Ascending aorta (tissue), 2 donors: ENCODE measurements around the gene LHFPL2. TPM values are rescaled to one million over a fixed set of nuclear protein-coding genes. Genes with fewer than 3 reads are reported as not detected.

Source experiments
- DNase-seq, 2 donors: peaks; one replicate each; pipeline ENCODE4 v3.0.0-alpha.2; 2019; ENCODE audit warnings: low spot score in 2 of 2
- H3K27ac ChIP-seq, 2 donors: fragments of 200-600 bp; sonication (generic); one replicate each; pipeline ENCODE4 v1.5.1; 2016 to 2017; ENCODE audit warnings: mild to moderate bottlenecking in 1 of 2
- H3K27me3 ChIP-seq: fragments of 200-600 bp; sonication (generic); one replicate; pipeline ENCODE4 v1.5.1; 2017
- H3K36me3 ChIP-seq, 2 donors: fragments of 200-600 bp; sonication (generic); one replicate each; pipeline ENCODE4 v1.5.1; 2016
- H3K4me1 ChIP-seq, 2 donors: fragments of 200-600 bp; sonication (generic); one replicate each; pipeline ENCODE4 v1.5.1; 2016 to 2017; ENCODE audit warnings: mild to moderate bottlenecking in 1 of 2
- H3K4me3 ChIP-seq, 2 donors: fragments of 200-600 bp; sonication (generic); one replicate each; pipeline ENCODE4 v1.5.1; 2016 to 2017; ENCODE audit warnings: mild to moderate bottlenecking in 1 of 2
- H3K9me3 ChIP-seq, 2 donors: fragments of 200-600 bp; sonication (generic); one replicate each; pipeline ENCODE4 v1.5.1; 2016
- CTCF ChIP-seq, 3 experiments: fragments of 200-600 bp in 2 of 3; fragments of 450-650 bp in 1 of 3; sonication (generic) in 2 of 3; IDR thresholded peaks; one replicate each; pipeline ENCODE4 v1.5.1; 2016 to 2019; ENCODE audit warnings: antibody characterized with exemption in 3 of 3, mild to moderate bottlenecking in 1 of 3, moderate library complexity in 1 of 3
- intact Hi-C: fragments of 100-400 bp; cut with DNase I; formaldehyde crosslinking; loops from one replicate; pipeline ENCODE4 v1.15.1; 2023
- total RNA-seq: library from RNA; depleted of rRNA; stranded (reverse); fragments of >200 nt; gene quantifications from one replicate; pipeline ENCODE4 v1.1.0, GENCODE V29; 2016

The LHFPL2 gene
- total RNA-seq, 1 donor from 2014 or later: 9.7 TPM

GRCh38 chr5:78588507-78588906 lies 60.1 kb downstream of the LHFPL2 start:
- Histone ChIP-seq H3K4me3 (no peak overlapping the region), H3K4me1 (peaks cover 5 to 21% of the 10 kb centered on the region in 2 donors), H3K9me3 (no peaks in the 10 kb centered on the region), H3K27ac (no peak overlapping the region), H3K36me3 (no peaks in the 10 kb centered on the region), H3K27me3 (no peaks in the 10 kb centered on the region)
- intact Hi-C loops: no loop called here
- DNase-seq: no peak
- TF ChIP-seq CTCF (IDR thresholded peaks at IDR 0.05): no peak

GRCh38 chr5:78587775-78588291 lies 60.7 kb downstream of the LHFPL2 start:
- no peaks in the 10 kb centered on the region for H3K9me3 ChIP-seq
- peak overlapping the region; percentile 5 to 52 for H3K27ac ChIP-seq
- H3K36me3 ChIP-seq: no peaks in the 10 kb centered on the region
- intact Hi-C loops: no loop called here
- H3K4me1 ChIP-seq: peaks cover 5 to 14% of the 10 kb centered on the region in 2 donors
- DNase-seq: no peak
- no peak for TF ChIP-seq CTCF (IDR thresholded peaks at IDR 0.05)
- no peaks in the 10 kb centered on the region for H3K27me3 ChIP-seq
- no peak overlapping the region for H3K4me3 ChIP-seq

GRCh38 chr5:78587081-78587774 lies 61.3 kb downstream of the LHFPL2 start:
- no peak for TF ChIP-seq CTCF (IDR thresholded peaks at IDR 0.05)
- no peak for DNase-seq
- H3K27me3 ChIP-seq: no peaks in the 10 kb centered on the region
- peaks cover 5 to 13% of the 10 kb centered on the region in 2 donors for H3K4me1 ChIP-seq
- no peaks in the 10 kb centered on the region for H3K36me3 ChIP-seq
- H3K4me3 ChIP-seq: no peak overlapping the region
- no peaks in the 10 kb centered on the region for H3K9me3 ChIP-seq
- H3K27ac ChIP-seq: peak overlapping the region; percentile 5 to 52
- intact Hi-C loops: no loop called here

GRCh38 chr5:78586251-78586650 lies 62.3 kb downstream of the LHFPL2 start:
- Histone ChIP-seq H3K27me3 (no peaks in the 10 kb centered on the region), H3K27ac (no peak overlapping the region), H3K9me3 (no peaks in the 10 kb centered on the region), H3K36me3 (no peaks in the 10 kb centered on the region), H3K4me3 (no peak overlapping the region), H3K4me1 (peaks cover 4 to 5% of the 10 kb centered on the region in 2 donors)
- intact Hi-C loops: no loop called here
- TF ChIP-seq CTCF (IDR thresholded peaks at IDR 0.05): no peak
- DNase-seq: no peak

GRCh38 chr5:78578015-78578414 lies 70.6 kb downstream of the LHFPL2 start:
- no peaks in the 10 kb centered on the region for H3K9me3 ChIP-seq
- H3K4me1 ChIP-seq: peaks cover 12 to 28% of the 10 kb centered on the region in 2 donors
- H3K27me3 ChIP-seq: no peaks in the 10 kb centered on the region
- intact Hi-C loops: no loop called here
- H3K27ac ChIP-seq: peak overlapping the region; percentile 38 to 60
- no peak overlapping the region for H3K4me3 ChIP-seq
- DNase-seq: no peak
- no peak for TF ChIP-seq CTCF (IDR thresholded peaks at IDR 0.05)
- H3K36me3 ChIP-seq: no peaks in the 10 kb centered on the region
